Activated CD4-positive, alpha-beta T cell treated with anti-CD3 and anti-CD28 coated beads, Interleukin-10, Interleukin-2, amounts not matched to agents 100 ng/mL and 50 ng/mL, durations not matched to agents 16 hours and 8 hours (primary cell): Measurements from ENCODE around the gene PRKN.
"Not testable (repeated sequence)": the region's sequence is repeated elsewhere in the genome, so short reads cannot be mapped to it uniquely, and the experiment has no call there.

ENCODE experiments used
- DNase-seq: peaks from one replicate; pipeline ENCODE4 v3.0.0-alpha.2; 2020

The PRKN gene

DNA sequence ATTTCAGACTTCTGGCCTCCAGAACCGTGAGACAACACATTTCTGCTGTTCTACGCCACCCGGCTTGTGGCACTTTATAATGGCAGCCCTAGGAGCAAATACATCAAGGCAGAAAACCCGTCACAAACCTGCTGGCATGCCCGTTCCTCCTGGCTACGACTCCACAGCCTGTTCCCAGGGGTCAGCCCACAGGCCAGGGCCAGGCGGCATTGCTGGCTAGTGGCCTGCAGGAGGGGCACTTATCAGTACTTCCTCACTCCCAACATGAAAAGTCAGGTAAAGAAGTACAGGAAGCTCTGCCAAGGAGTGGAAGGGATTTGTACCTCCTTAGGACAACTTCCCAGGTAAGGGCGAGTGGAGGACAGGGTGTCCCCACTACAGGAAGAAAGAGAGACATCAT is 1230.6 kb downstream of the PRKN start:
- DNase-seq: no peak

GRCh38 chr6:161496271-161496670 is 1231.3 kb downstream of the PRKN start:
- DNase-seq: not testable (repeated sequence)

DNA sequence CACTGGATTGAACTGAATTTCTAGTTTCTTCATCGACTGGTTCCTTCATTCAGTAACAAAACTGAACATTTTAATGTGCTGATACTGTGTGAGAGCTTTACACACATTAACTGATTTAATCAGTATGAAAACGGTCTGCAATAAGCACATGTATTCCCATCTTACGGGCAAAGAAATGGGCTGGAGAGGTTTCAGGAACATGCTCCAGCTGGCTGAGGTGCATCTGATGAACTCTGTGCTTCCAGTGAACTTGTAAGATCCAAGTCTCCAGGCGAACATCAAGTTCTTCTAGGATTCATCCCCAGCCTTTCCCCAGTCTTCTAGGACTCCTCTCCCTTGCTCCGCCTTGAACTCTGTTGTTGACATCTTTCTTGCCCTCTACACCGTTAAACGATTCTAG is 1233.0 kb downstream of the PRKN start:
- DNase-seq: no peak

DNA sequence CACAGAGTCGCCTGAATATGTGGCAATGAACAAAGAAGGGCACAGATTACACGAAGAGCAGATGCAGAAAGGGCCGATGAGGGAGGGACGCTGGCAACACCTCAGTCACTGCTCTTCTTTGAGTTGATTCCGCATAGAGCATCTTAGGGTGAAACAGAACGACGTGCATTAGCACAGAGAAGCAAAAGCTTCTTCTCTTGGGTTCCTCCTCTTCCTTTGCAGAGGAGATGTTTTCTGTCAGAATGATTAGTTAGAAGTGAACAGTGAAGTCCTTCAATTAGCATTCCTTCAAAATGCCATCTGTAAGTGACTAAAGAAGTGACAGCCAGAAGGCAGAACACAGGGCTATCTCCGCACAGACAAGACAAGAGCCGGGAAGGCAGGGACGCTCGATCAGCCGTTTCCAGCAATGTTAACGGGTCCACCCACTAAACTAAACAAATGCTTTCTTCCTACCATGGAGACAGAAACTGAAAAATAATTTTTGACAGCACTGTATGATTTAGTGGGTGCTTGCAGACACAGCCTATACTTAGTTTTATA is 1233.9 kb downstream of the PRKN start:
- no peak for DNase-seq

- DNase-seq: no peak
These were observed 1237.8 kb downstream of the PRKN start for GRCh38 chr6:161489626-161490306.

GRCh38 chr6:161487694-161488093 is 1239.9 kb downstream of the PRKN start:
- no peak for DNase-seq

DNA sequence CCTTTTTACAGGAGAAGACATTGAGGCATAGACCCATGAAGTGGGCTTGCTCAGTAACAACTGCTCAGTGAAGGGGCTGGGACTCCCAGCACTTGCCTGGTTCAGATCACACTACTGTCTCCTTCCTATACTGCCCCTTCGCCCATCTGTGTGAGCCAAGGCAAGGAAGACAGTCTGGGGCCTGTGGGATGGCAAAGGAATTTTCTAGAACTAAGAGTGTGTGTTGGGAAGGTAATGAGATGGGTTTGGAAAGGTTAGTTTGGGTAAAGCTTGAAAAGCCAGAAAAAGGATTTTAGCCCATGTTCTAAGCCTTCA is 1240.4 kb downstream of the PRKN start:
- no peak for DNase-seq

DNA sequence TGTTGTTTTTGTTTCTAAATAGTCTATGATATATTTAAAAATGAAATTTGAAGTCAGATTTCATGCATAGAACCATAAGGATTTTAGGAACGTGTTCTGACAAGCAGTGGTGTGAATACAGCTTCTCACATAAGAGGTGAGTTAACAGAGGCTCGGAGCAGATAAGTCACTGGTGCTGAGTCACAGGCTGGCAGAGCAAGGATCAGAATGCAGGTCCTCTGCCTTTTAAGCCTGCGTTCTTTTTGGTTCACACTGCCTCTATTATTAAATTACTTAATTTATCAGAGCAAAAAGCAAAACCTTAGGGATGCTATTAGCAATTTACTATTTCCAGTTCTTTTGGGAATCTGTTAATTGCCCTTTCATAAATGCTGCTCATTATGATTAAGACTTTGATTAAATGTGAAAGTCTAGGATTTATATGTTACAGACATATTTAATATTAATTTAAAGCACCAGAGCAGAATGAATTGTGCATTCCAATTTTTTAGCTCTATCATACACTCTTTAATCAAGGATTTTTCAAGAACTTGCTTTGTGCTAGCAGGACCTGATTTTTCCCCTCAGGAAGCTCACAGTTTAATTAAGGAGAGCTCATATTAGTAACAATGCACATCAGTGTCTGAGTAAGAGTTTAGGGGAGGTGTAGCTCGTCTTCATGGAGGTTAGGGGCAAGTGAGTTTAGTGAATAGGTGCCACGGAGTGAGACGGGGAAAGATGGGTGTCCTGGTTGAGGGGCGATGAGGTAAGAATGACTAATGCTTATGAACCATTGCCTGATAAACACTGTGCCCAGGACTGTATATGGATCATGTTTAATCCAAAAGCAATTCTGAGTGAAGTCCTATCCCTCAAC is 1241.0 kb downstream of the PRKN start:
- DNase-seq: no peak

- no peak for DNase-seq
These were observed 1245.1 kb downstream of the PRKN start for GRCh38 chr6:161482517-161482858.

- no peak for DNase-seq
These were observed 1245.6 kb downstream of the PRKN start for GRCh38 chr6:161481786-161482516.

GRCh38 chr6:161480421-161481155 is 1247.0 kb downstream of the PRKN start:
- DNase-seq: no peak

DNA sequence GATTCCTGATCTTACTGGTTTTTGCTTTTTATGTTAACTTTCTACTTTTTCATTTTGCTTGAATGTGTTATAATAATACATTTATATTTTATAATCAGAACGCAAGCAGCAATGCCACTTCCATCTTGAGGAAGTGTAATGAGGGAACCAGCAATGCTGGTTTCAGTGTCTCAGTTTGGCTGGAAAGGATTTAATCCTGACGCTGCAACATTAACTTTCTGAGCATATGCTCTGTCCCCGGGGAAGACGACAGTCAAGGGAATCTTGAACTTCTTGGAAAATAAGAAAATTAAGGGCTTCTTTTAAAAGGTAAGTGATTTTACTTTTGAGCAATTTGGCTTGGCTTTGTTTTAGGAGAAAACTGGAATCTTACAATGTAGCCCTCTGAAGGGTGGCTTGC is 1248.2 kb downstream of the PRKN start:
- no peak for DNase-seq

DNA sequence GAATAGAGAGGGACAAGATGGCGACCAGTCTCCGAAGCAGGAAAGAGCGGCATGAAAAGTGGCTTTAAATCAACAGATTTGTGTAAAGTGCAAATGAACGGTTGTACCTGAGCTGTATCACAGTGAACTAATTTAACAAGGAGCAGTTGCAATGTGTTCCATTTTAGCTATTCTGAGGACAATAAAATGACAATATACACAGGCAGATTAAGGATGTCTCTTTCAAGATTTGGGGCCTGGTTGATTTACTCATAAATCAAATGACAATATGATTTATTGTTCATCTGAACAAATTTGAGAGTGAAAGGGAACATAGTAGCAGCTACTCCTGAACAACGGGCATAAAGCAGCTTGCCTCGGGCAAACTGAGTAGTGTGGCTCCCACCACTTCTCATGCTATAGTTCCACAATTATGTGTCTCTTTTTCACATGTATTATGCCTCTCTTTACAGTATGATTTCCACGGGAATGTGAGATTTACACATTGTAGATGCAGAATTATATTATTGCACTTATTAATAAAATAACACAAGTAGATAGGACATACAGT is 1249.6 kb downstream of the PRKN start:
- no peak for DNase-seq

- DNase-seq: no peak
These were observed 1250.9 kb downstream of the PRKN start for GRCh38 chr6:161476711-161477110.

- no peak for DNase-seq
These were observed 1262.2 kb downstream of the PRKN start for GRCh38 chr6:161465403-161465802.

- DNase-seq: no peak
These were observed 1264.5 kb downstream of the PRKN start for GRCh38 chr6:161463071-161463470.

DNA sequence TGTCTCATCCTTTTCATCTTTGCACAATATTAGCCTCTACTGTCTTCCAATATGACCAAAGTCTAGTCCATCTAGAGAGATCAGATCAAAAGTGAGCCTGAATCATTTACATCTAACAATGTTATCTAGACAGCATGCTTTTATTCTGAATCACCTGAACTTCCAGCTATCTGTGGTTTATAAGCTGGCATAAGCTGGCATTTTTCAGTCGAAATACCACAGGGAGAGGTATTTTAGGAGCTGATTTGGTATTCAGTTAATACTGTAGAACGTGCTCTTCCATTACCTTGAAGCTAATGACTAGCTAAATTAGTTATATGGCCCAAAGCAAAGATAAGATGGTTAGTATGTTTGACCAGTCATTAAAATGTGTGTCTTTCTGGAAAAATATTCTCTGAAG is 1265.4 kb downstream of the PRKN start:
- DNase-seq: no peak

DNA sequence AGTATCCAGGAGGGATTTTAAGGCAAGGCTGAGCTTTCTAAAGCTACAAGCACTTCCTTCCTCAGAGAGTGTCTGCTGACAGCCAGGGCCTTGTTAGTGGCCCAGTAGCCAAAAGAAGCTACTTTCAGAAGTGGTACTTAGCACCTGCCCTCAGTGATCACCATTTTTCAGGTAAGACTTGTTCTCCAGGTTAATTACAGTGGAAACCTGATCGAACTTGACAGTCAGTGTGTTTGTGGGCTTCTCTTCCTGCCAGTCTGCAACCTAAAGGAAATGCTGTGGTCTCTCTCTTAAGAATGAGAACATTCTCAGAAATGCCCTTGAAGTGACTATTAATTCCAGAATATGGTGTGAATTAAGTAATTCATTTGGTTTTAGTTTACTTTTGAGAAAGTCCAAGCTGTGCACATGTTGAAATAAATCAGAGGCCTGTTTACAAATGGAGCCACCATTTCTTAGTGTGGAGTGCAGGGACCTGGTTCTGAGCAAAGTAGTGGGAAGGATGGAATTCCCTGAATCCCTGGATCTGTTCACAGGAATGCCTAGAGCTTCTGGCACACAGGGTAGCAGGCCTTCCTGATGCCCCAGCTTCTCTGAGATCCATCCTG is 1268.5 kb downstream of the PRKN start:
- peak; percentile 37 for DNase-seq

- no peak for DNase-seq
These were observed 1269.2 kb downstream of the PRKN start for GRCh38 chr6:161458201-161458951.

GRCh38 chr6:161455848-161456247 is 1271.7 kb downstream of the PRKN start:
- no peak for DNase-seq

- DNase-seq: no peak
These were observed 1274.0 kb downstream of the PRKN start for GRCh38 chr6:161453558-161453957.

DNA sequence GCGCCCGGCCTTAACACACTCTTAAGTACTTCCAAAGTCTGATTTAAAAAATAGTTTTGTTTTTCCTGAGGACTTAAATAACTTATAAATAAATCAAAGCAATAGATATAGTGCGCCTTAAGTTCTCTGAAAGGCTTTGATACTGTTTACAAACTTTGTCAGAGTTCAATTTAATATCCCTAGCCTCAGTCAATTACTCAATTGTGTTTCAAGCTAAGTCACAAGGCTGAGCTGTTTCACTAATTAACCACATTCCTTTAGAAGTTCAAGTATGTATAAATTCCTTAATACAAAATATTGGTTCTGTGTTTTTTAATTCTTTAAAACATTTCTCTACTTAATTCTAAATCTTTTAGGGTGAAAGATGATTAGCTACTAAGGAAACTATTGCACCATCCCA is 1275.3 kb downstream of the PRKN start:
- no peak for DNase-seq
